HAP-1 (cell line): Measurements from ENCODE around the gene LEF1.

ENCODE experiments used
- DNase-seq, 2 experiments: peaks; one replicate each; pipeline ENCODE4 v3.0.0-alpha.2; 2016 to 2020; ENCODE audit warnings: low spot score in 2 of 2
- H3K27me3 ChIP-seq: fragments of 250-450 bp; sonication (Bioruptor Pico); 2 replicates; pipeline ENCODE4 v1.5.1; 2020; ENCODE audit warnings: low read depth, mild to moderate bottlenecking, moderate library complexity
- H3K36me3 ChIP-seq: fragments of 250-450 bp; sonication (Bioruptor Pico); replicated peaks from 2 replicates; pipeline ENCODE4 v1.5.1; 2020; ENCODE audit warnings: mild to moderate bottlenecking
- H3K4me1 ChIP-seq: fragments of 250-450 bp; sonication (Bioruptor Pico); 2 replicates; pipeline ENCODE4 v1.5.1; 2020; ENCODE audit warnings: mild to moderate bottlenecking
- H3K4me3 ChIP-seq: fragments of 250-450 bp; sonication (Bioruptor Pico); 2 replicates; pipeline ENCODE4 v1.5.1; 2020; ENCODE audit warnings: mild to moderate bottlenecking, moderate library complexity
- H3K9me3 ChIP-seq: fragments of 250-450 bp; sonication (Bioruptor Pico); 2 replicates; pipeline ENCODE4 v1.5.1; 2020; ENCODE audit warnings: mild to moderate bottlenecking, moderate library complexity
- in situ Hi-C: fragments of 300-500 bp; cut with MboI; formaldehyde crosslinking; loops from 3 replicates; pipeline ENCODE4 v1.14.3; 2020; ENCODE audit warnings: low sequenced_read_pairs, inconsistent platforms, mixed read lengths

LEF1 gene

GRCh38 chr4:108107101-108107500 is 61.6 kb downstream of the LEF1 start:
- no peaks in the 10 kb centered on the region for H3K36me3 ChIP-seq
- H3K27me3 ChIP-seq = no peaks in the 10 kb centered on the region

GRCh38 chr4:108106186-108106585 is 62.5 kb downstream of the LEF1 start:
- in situ Hi-C loops = no loop called here

More at GRCh38 chr4:108107101-108107500, 61.6 kb downstream of the LEF1 start:
- Histone ChIP-seq H3K4me1 (0 out of 2 replicates have a peak, but pooled peaks cover 2% of the 10 kb centered on the region), H3K4me3 (no peak overlapping the region), H3K9me3 (no peaks in the 10 kb centered on the region)
- DNase-seq = no peak
- in situ Hi-C loops = no loop called here

GRCh38 chr4:108103099-108103862 is 65.5 kb downstream of the LEF1 start:
- no peaks in the 10 kb centered on the region for H3K9me3 ChIP-seq
- no peak for DNase-seq
- no peaks in the 10 kb centered on the region for H3K36me3 ChIP-seq
- H3K4me1 ChIP-seq = no peaks in the 10 kb centered on the region
- in situ Hi-C loops = no loop called here
- H3K27me3 ChIP-seq = no peaks in the 10 kb centered on the region
- no peak overlapping the region for H3K4me3 ChIP-seq

More at GRCh38 chr4:108106186-108106585, 62.5 kb downstream of the LEF1 start:
- Histone ChIP-seq H3K4me1 (0 out of 2 replicates have a peak, but pooled peaks cover 2% of the 10 kb centered on the region), H3K4me3 (no peak overlapping the region), H3K27me3 (no peaks in the 10 kb centered on the region), H3K9me3 (no peaks in the 10 kb centered on the region), H3K36me3 (no peaks in the 10 kb centered on the region)
- no peak for DNase-seq

GRCh38 chr4:108100827-108101226 is 67.9 kb downstream of the LEF1 start:
- Histone ChIP-seq H3K4me1 (no peaks in the 10 kb centered on the region), H3K9me3 (no peaks in the 10 kb centered on the region), H3K27me3 (no peaks in the 10 kb centered on the region), H3K4me3 (no peak overlapping the region), H3K36me3 (no peaks in the 10 kb centered on the region)
- no peak for DNase-seq
- in situ Hi-C loops = no loop called here

GRCh38 chr4:108099838-108100237 is 68.9 kb downstream of the LEF1 start:
- H3K36me3 ChIP-seq = no peaks in the 10 kb centered on the region
- H3K4me3 ChIP-seq = no peak overlapping the region
- in situ Hi-C loops = no loop called here
- H3K27me3 ChIP-seq = no peaks in the 10 kb centered on the region
- no peaks in the 10 kb centered on the region for H3K4me1 ChIP-seq
- H3K9me3 ChIP-seq = no peaks in the 10 kb centered on the region
- DNase-seq = no peak

GRCh38 chr4:108097990-108098553 is 70.7 kb downstream of the LEF1 start:
- Histone ChIP-seq H3K4me1 (no peaks in the 10 kb centered on the region), H3K9me3 (no peaks in the 10 kb centered on the region), H3K36me3 (no peaks in the 10 kb centered on the region), H3K4me3 (no peak overlapping the region), H3K27me3 (no peaks in the 10 kb centered on the region)
- in situ Hi-C loops = no loop called here
- DNase-seq = no peak

- no peaks in the 10 kb centered on the region; the same call in 1 of the 2 replicates for H3K4me1 ChIP-seq
- no peaks in the 10 kb centered on the region for H3K36me3 ChIP-seq
- no peak overlapping the region for H3K4me3 ChIP-seq
- H3K27me3 ChIP-seq = no peaks in the 10 kb centered on the region
- DNase-seq = no peak
- in situ Hi-C loops = no loop called here
- H3K9me3 ChIP-seq = no peaks in the 10 kb centered on the region
Observed at GRCh38 chr4:108094923-108095482, 73.7 kb downstream of the LEF1 start.

GRCh38 chr4:108094131-108094530 is 74.6 kb downstream of the LEF1 start:
- DNase-seq = no peak
- in situ Hi-C loops = no loop called here
- Histone ChIP-seq H3K4me3 (no peak overlapping the region), H3K4me1 (no peaks in the 10 kb centered on the region; the same call in 1 of the 2 replicates), H3K36me3 (no peaks in the 10 kb centered on the region), H3K9me3 (no peaks in the 10 kb centered on the region), H3K27me3 (no peaks in the 10 kb centered on the region)

- H3K36me3 ChIP-seq = no peaks in the 10 kb centered on the region
- no peak for DNase-seq
- no peaks in the 10 kb centered on the region; the same call in 1 of the 2 replicates for H3K4me1 ChIP-seq
- H3K4me3 ChIP-seq = no peak overlapping the region
- H3K27me3 ChIP-seq = no peaks in the 10 kb centered on the region
- no peaks in the 10 kb centered on the region for H3K9me3 ChIP-seq
- in situ Hi-C loops = no loop called here
Observed at GRCh38 chr4:108092288-108092687, 76.4 kb downstream of the LEF1 start.

GRCh38 chr4:108087293-108087967 is 81.3 kb downstream of the LEF1 start:
- Histone ChIP-seq H3K27me3 (no peaks in the 10 kb centered on the region), H3K36me3 (no peaks in the 10 kb centered on the region), H3K9me3 (no peaks in the 10 kb centered on the region), H3K4me1 (no peaks in the 10 kb centered on the region; the same call in 1 of the 2 replicates), H3K4me3 (no peak overlapping the region)
- in situ Hi-C loops = no loop called here
- no peak for DNase-seq

GRCh38 chr4:108081256-108081655 is 87.5 kb downstream of the LEF1 start:
- in situ Hi-C loops = no loop called here

GRCh38 chr4:108080747-108081146 is 88.0 kb downstream of the LEF1 start:
- H3K4me3 ChIP-seq = no peak overlapping the region
- no peaks in the 10 kb centered on the region for H3K9me3 ChIP-seq
- no peaks in the 10 kb centered on the region for H3K4me1 ChIP-seq
- in situ Hi-C loops = no loop called here
- no peak for DNase-seq
- H3K27me3 ChIP-seq = no peaks in the 10 kb centered on the region
- H3K36me3 ChIP-seq = no peaks in the 10 kb centered on the region

More at GRCh38 chr4:108081256-108081655, 87.5 kb downstream of the LEF1 start:
- no peaks in the 10 kb centered on the region for H3K9me3 ChIP-seq
- no peaks in the 10 kb centered on the region for H3K36me3 ChIP-seq
- H3K4me3 ChIP-seq = no peak overlapping the region
- H3K4me1 ChIP-seq = no peaks in the 10 kb centered on the region
- no peaks in the 10 kb centered on the region for H3K27me3 ChIP-seq
- no peak for DNase-seq

GRCh38 chr4:108078024-108078733 is 90.6 kb downstream of the LEF1 start:
- no peak for DNase-seq
- Histone ChIP-seq H3K4me1 (no peaks in the 10 kb centered on the region), H3K9me3 (no peaks in the 10 kb centered on the region), H3K36me3 (no peaks in the 10 kb centered on the region), H3K4me3 (no peak overlapping the region), H3K27me3 (no peaks in the 10 kb centered on the region)
- in situ Hi-C loops = no loop called here
